Measurements from ENCODE around the gene ZDHHC11B.
"Not testable (repeated sequence)": the region's sequence is repeated elsewhere in the genome, so short reads cannot be mapped to it uniquely, and the experiment has no call there.

DNA sequence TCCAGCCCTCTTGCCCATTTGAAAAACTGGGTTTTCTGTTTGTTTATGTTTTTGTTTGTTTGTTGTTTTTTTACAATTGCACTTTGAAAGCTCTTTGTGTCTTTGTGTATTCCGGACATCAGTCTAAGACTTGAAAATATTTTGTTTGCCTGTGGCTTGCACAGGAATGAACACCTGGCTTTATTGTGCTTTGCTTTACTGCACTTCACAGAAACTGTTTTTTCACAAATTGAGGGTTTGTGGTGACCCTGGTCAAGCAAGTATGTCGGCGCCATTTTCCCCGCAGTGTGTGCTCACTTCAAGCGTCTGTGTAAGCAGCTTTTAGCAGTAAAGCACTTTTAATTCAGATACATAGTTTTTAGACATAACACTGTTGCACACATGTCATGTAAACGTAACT, 42.3 kb downstream of the ZDHHC11B start:
- TF ChIP-seq, protein P1, sequence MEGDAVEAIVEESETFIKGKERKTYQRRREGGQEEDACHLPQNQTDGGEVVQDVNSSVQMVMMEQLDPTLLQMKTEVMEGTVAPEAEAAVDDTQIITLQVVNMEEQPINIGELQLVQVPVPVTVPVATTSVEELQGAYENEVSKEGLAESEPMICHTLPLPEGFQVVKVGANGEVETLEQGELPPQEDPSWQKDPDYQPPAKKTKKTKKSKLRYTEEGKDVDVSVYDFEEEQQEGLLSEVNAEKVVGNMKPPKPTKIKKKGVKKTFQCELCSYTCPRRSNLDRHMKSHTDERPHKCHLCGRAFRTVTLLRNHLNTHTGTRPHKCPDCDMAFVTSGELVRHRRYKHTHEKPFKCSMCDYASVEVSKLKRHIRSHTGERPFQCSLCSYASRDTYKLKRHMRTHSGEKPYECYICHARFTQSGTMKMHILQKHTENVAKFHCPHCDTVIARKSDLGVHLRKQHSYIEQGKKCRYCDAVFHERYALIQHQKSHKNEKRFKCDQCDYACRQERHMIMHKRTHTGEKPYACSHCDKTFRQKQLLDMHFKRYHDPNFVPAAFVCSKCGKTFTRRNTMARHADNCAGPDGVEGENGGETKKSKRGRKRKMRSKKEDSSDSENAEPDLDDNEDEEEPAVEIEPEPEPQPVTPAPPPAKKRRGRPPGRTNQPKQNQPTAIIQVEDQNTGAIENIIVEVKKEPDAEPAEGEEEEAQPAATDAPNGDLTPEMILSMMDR (IDR thresholded peaks at IDR 0.05; ENCODE audit: low read depth, low read length): not testable (repeated sequence)
- TF ChIP-seq MAX (IDR thresholded peaks at IDR 0.05; ENCODE audit: low read depth, low read length); POLR2A (IDR thresholded peaks at IDR 0.05; ENCODE audit: extremely low read depth, insufficient read length): not testable (repeated sequence)

Measured in NB4 (cell line).